ENCODE measurements around the gene GATAD2A.

The GATAD2A gene

GRCh38 chr19:19489804-19490204 is 84.3 kb downstream of the GATAD2A start:
- DNase-seq = no peak

GRCh38 chr19:19490214-19490968 is 84.9 kb downstream of the GATAD2A start:
- peak; percentile 78 for DNase-seq

- no peak for DNase-seq
These were observed 86.0 kb downstream of the GATAD2A start for GRCh38 chr19:19491321-19492025.

GRCh38 chr19:19492026-19492610 is 86.6 kb downstream of the GATAD2A start:
- no peak for DNase-seq

- no peak for DNase-seq
These were observed 88.5 kb downstream of the GATAD2A start for GRCh38 chr19:19493841-19494546.

- no peak for DNase-seq
These were observed 90.4 kb downstream of the GATAD2A start for GRCh38 chr19:19495614-19496603.

GRCh38 chr19:19498255-19498991 is 92.9 kb downstream of the GATAD2A start:
- no peak for DNase-seq

GRCh38 chr19:19499272-19499995 is 94.0 kb downstream of the GATAD2A start:
- no peak for DNase-seq

- DNase-seq = no peak
These were observed 95.6 kb downstream of the GATAD2A start for GRCh38 chr19:19500975-19501644.

- DNase-seq = no peak
These were observed 96.3 kb downstream of the GATAD2A start for GRCh38 chr19:19501798-19502197.

- DNase-seq = no peak
These were observed 96.8 kb downstream of the GATAD2A start for GRCh38 chr19:19502281-19502680.

GRCh38 chr19:19502808-19503602 is 97.5 kb downstream of the GATAD2A start:
- DNase-seq = no peak

GRCh38 chr19:19504754-19505668 is 99.5 kb downstream of the GATAD2A start:
- no peak for DNase-seq

- no peak for DNase-seq
These were observed 100.3 kb downstream of the GATAD2A start for GRCh38 chr19:19505669-19506326.

GRCh38 chr19:19506592-19506991 is 101.1 kb downstream of the GATAD2A start:
- no peak for DNase-seq

GRCh38 chr19:19507354-19507753 is 101.9 kb downstream of the GATAD2A start:
- DNase-seq = no peak

- no peak for DNase-seq
These were observed 102.7 kb downstream of the GATAD2A start for GRCh38 chr19:19508217-19508616.
